ENCODE measurements around the gene TTLL5. TPM values are rescaled to one million over a fixed set of nuclear protein-coding genes. Genes with fewer than 3 reads are reported as not detected.

TTLL5 gene
- total RNA-seq, 1 donor from 2014 or later, result 45.2 TPM

DNA sequence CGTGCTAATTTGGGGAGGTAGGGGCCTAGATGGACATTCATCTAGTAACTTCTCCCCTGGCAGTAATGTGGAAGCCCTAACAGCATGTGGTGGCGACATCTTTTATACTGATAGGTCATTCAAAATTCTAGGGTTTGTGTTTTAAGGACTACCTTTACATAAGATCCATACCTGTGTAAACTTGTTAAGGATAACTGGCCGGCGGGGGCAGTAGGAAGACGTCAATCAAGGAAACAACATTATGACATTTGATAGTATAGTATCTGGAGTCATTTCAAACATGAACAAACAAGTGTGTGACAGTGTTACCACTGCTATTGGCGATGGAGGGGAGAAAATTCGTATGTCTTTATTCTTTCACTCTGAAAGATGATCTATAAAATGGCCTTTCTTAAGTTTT lies 120.0 kb downstream of the TTLL5 start:
- H3K4me1 Mint-ChIP-seq, result peaks cover 7% of the 10 kb centered on the region
- no peak overlapping the region for H3K4me3 Mint-ChIP-seq
- H3K27me3 Mint-ChIP-seq (ENCODE audit: low read depth), result no peaks in the 10 kb centered on the region
- H3K9me3 Mint-ChIP-seq, result peaks cover 6% of the 10 kb centered on the region
- H3K36me3 Mint-ChIP-seq, result peaks cover 40% of the 10 kb centered on the region
- TF ChIP-seq, protein P1, sequence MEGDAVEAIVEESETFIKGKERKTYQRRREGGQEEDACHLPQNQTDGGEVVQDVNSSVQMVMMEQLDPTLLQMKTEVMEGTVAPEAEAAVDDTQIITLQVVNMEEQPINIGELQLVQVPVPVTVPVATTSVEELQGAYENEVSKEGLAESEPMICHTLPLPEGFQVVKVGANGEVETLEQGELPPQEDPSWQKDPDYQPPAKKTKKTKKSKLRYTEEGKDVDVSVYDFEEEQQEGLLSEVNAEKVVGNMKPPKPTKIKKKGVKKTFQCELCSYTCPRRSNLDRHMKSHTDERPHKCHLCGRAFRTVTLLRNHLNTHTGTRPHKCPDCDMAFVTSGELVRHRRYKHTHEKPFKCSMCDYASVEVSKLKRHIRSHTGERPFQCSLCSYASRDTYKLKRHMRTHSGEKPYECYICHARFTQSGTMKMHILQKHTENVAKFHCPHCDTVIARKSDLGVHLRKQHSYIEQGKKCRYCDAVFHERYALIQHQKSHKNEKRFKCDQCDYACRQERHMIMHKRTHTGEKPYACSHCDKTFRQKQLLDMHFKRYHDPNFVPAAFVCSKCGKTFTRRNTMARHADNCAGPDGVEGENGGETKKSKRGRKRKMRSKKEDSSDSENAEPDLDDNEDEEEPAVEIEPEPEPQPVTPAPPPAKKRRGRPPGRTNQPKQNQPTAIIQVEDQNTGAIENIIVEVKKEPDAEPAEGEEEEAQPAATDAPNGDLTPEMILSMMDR (IDR thresholded peaks at IDR 0.05; ENCODE audit: unreplicated experiment), result no peak
- H3K27ac Mint-ChIP-seq, result no peak overlapping the region
- no peak for DNase-seq (ENCODE audit: low spot score in 2 of 2, unreplicated experiment in 2 of 2)

DNA sequence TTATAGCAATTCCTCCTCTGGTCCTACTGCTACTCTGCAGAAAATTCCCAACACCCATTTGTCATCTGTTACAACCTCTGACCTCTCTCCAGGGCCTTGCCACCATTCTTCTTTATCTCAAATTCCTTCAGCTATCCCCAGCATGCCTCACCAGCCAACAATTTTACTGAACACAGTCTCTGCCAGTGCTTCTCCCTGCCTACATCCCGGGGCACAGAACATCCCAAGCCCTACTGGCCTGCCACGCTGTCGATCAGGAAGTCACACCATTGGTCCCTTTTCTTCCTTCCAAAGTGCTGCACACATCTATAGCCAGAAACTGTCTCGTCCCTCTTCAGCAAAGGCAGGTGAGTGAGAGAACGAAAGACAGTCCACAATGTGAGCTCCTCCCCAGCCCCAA lies 122.1 kb downstream of the TTLL5 start:
- no peak for DNase-seq (ENCODE audit: low spot score in 2 of 2, unreplicated experiment in 2 of 2)
- TF ChIP-seq, protein P1 (IDR thresholded peaks at IDR 0.05; ENCODE audit: unreplicated experiment), result no peak
- Mint-ChIP-seq H3K4me3 (no peak overlapping the region), H3K27ac (peak overlapping the region; percentile 15), H3K27me3 (ENCODE audit: low read depth) (no peaks in the 10 kb centered on the region), H3K9me3 (peaks cover 6% of the 10 kb centered on the region), H3K4me1 (peaks cover 6% of the 10 kb centered on the region), H3K36me3 (peaks cover 42% of the 10 kb centered on the region)

- peaks cover 6% of the 10 kb centered on the region for H3K9me3 Mint-ChIP-seq
- peaks cover 5% of the 10 kb centered on the region for H3K4me1 Mint-ChIP-seq
- H3K27ac Mint-ChIP-seq, result no peak overlapping the region
- no peak for DNase-seq (ENCODE audit: low spot score in 2 of 2, unreplicated experiment in 2 of 2)
- peaks cover 46% of the 10 kb centered on the region for H3K36me3 Mint-ChIP-seq
- no peaks in the 10 kb centered on the region for H3K27me3 Mint-ChIP-seq (ENCODE audit: low read depth)
- TF ChIP-seq, protein P1 (IDR thresholded peaks at IDR 0.05; ENCODE audit: unreplicated experiment), result no peak
- no peak overlapping the region for H3K4me3 Mint-ChIP-seq
These were observed 122.7 kb downstream of the TTLL5 start for GRCh38 chr14:75783602-75784313.

GRCh38 chr14:75784314-75784686 lies 123.3 kb downstream of the TTLL5 start:
- peaks cover 5% of the 10 kb centered on the region for H3K4me1 Mint-ChIP-seq
- no peak overlapping the region for H3K4me3 Mint-ChIP-seq
- H3K27me3 Mint-ChIP-seq (ENCODE audit: low read depth), result no peaks in the 10 kb centered on the region
- no peak for DNase-seq (ENCODE audit: low spot score in 2 of 2, unreplicated experiment in 2 of 2)
- peaks cover 10% of the 10 kb centered on the region for H3K9me3 Mint-ChIP-seq
- peaks cover 50% of the 10 kb centered on the region for H3K36me3 Mint-ChIP-seq
- no peak overlapping the region for H3K27ac Mint-ChIP-seq
- TF ChIP-seq, protein P1 (IDR thresholded peaks at IDR 0.05; ENCODE audit: unreplicated experiment), result no peak

DNA sequence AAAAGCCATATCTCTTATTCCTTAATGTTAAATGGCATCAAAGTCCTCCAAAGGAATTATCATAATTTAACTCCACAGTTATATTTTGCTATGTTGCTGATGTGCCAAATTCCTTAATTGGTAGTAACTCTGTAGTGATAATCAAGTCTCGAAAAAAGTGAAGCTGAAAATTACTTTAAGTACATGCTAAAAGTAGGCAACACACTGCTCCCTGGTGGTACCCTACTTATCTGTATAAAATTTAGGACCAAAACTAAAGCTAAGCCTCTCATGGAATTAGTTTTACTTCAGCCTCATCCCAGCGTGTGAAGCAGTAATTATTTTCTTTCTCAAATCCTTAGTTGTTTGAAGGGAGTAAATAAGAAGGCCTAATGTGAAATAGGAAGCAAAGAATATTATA lies 132.8 kb downstream of the TTLL5 start:
- TF ChIP-seq, protein P1 (IDR thresholded peaks at IDR 0.05; ENCODE audit: unreplicated experiment), result no peak
- Mint-ChIP-seq H3K27me3 (ENCODE audit: low read depth) (no peaks in the 10 kb centered on the region), H3K27ac (no peak overlapping the region), H3K36me3 (peaks cover 47% of the 10 kb centered on the region), H3K4me1 (no peaks in the 10 kb centered on the region), H3K9me3 (peaks cover 44% of the 10 kb centered on the region), H3K4me3 (no peak overlapping the region)
- no peak for DNase-seq (ENCODE audit: low spot score in 2 of 2, unreplicated experiment in 2 of 2)

All from mesothelial cell of epicardium (in vitro differentiated cells).